Lung (tissue), 12 donors: Measurements from ENCODE around the gene NBL1. TPM values are rescaled to one million over a fixed set of nuclear protein-coding genes. Genes with fewer than 3 reads are reported as not detected.

Experiments used
- ATAC-seq: fragments of 200-7000 bp; cut with Tn5 transposase; one replicate; pipeline ENCODE4 v1.9.1; 2020; ENCODE audit warnings: moderate number of reproducible peaks; ENCODE audit not compliant: insufficient read depth, low FRiP score
- DNase-seq, 3 donors: peaks; one replicate each; pipeline ENCODE4 v3.0.0-alpha.2; 2013 to 2017
- H3K27ac ChIP-seq, 2 donors: one replicate each; pipeline ENCODE4 v1.5.1; 2013; ENCODE audit warnings: mild to moderate bottlenecking in 2 of 2, moderate library complexity in 2 of 2, control low read depth in 1 of 2, inconsistent platforms in 1 of 2, low read depth in 1 of 2, low read length in 1 of 2
- H3K27me3 ChIP-seq, 3 donors: one replicate each; pipeline ENCODE4 v1.5.1; 2013; ENCODE audit warnings: low read length in 2 of 3; ENCODE audit not compliant: control insufficient read depth in 3 of 3, insufficient read depth in 3 of 3
- H3K36me3 ChIP-seq, 4 donors: one replicate each; pipeline ENCODE4 v1.5.1; 2013; ENCODE audit warnings: low read length in 4 of 4, mild to moderate bottlenecking in 1 of 4, moderate library complexity in 1 of 4; ENCODE audit not compliant: control insufficient read depth in 4 of 4, insufficient read depth in 4 of 4
- H3K4me1 ChIP-seq, 5 donors: one replicate each; pipeline ENCODE4 v1.5.1; 2013; ENCODE audit warnings: low read length in 5 of 5, mild to moderate bottlenecking in 2 of 5, moderate library complexity in 1 of 5; ENCODE audit not compliant: control insufficient read depth in 5 of 5, insufficient read depth in 5 of 5
- H3K4me3 ChIP-seq: one replicate; pipeline ENCODE4 v1.5.1; 2013; ENCODE audit warnings: mild to moderate bottlenecking, control low read depth, moderate library complexity
- H3K9ac ChIP-seq, 2 donors: one replicate each; pipeline ENCODE4 v1.5.1; 2013; ENCODE audit warnings: low read length in 2 of 2, control low read depth in 1 of 2; ENCODE audit not compliant: insufficient read depth in 1 of 2
- H3K9me3 ChIP-seq, 4 donors: one replicate each; pipeline ENCODE4 v1.5.1; 2013; ENCODE audit warnings: low read length in 3 of 4, mild to moderate bottlenecking in 1 of 4, moderate library complexity in 1 of 4; ENCODE audit not compliant: control insufficient read depth in 4 of 4, insufficient read depth in 3 of 4
- CTCF ChIP-seq: IDR thresholded peaks from 2 replicates; pipeline ENCODE4 v1.5.1; 2012; ENCODE audit warnings: mild to moderate bottlenecking; ENCODE audit errors: control extremely low read depth, extremely low read depth
- WGBS, 2 donors: extraction: QIAGEN DNeasy Blood & Tissue Kit; methylation state at CpG; one replicate each; pipeline ENCODE4 v1.1.7; 2013; 5-methylcytosine and 5-hydroxymethylcytosine counted together
- polyA plus RNA-seq, 2 donors: library from polyadenylated mRNA; stranded (reverse); fragments of 200-250 nt; gene quantifications; one replicate each; pipeline ENCODE4 v1.2.1, GENCODE V29; 2013
- total RNA-seq, 2 donors: library from RNA; depleted of rRNA in 1 of 2; stranded (reverse); fragments of >200 nt in 1 of 2; gene quantifications; one replicate each; pipeline ENCODE4 v1.2.1, GENCODE V29; 2014 to 2021
- donor health status: control.
- donor health status: control.
- donor health status: Bipolar disorder and iron deficiency.
- donor health status: healthy.
- donor health status: DM: yes; HTN: yes; CAD: no.

Gene NBL1
- total and polyA plus RNA-seq, 4 donors, result 48.0 to 133 (median 104) TPM

GRCh38 chr1:19684677-19685076 lies 40.6 kb downstream of the NBL1 start:
- H3K4me3 ChIP-seq, result no peak overlapping the region
- H3K27me3 ChIP-seq, result no peaks in the 10 kb centered on the region
- H3K36me3 ChIP-seq, result peaks cover 0 to 6% (median 0%) of the 10 kb centered on the region in 4 donors
- H3K4me1 ChIP-seq, result no peaks in the 10 kb centered on the region
- TF ChIP-seq CTCF, result no peak
- H3K27ac ChIP-seq, result no peak overlapping the region
- H3K9me3 ChIP-seq, result peaks cover 0 to 13% (median 2%) of the 10 kb centered on the region in 4 donors
- H3K9ac ChIP-seq, result no peak overlapping the region
- DNase-seq (no peak), ATAC-seq (no peak)
- 90 to 91% methylated on average over 2 of the region's 2 CpGs for WGBS, 2 donors

GRCh38 chr1:19685994-19686393 lies 41.9 kb downstream of the NBL1 start:
- no peak overlapping the region for H3K4me3 ChIP-seq
- 85 to 88% methylated on average over 9 of the region's 9 CpGs for WGBS, 2 donors
- no peak overlapping the region for H3K9ac ChIP-seq
- H3K36me3 ChIP-seq, result peaks cover 0 to 10% (median 0%) of the 10 kb centered on the region in 4 donors
- no peaks in the 10 kb centered on the region for H3K4me1 ChIP-seq
- H3K9me3 ChIP-seq, result peaks cover 0 to 16% (median 2%) of the 10 kb centered on the region in 4 donors
- H3K27ac ChIP-seq, result no peak overlapping the region
- no peak for ATAC-seq
- DNase-seq, result no peak
- TF ChIP-seq CTCF, result no peak
- H3K27me3 ChIP-seq, result no peaks in the 10 kb centered on the region

DNA sequence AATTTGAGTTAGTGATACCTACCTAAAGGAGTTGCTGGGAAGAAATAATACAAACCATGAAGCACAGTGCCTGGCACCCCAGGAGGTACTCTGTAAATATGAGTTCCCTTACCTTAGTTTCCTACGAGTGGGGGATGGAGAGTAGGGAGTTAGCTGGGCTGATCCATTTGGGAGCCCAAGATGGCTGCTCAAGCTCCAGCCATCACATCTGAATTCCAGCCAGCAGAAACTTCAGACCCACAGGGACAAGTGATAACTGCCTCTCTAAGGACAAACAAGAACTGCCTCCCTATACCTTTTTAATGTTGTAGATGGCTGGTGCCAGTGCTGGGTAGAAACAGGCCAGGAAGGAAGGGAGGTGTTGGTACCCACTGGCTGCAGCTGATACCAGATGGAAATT lies 43.3 kb downstream of the NBL1 start:
- no peak for ATAC-seq
- H3K27me3 ChIP-seq, result no peaks in the 10 kb centered on the region
- 96 to 98% methylated on average over 1 of the region's 1 CpG for WGBS, 2 donors
- H3K36me3 ChIP-seq, result peaks cover 0 to 15% (median 0%) of the 10 kb centered on the region in 4 donors
- TF ChIP-seq CTCF, result no peak
- peaks cover 0 to 16% (median 2%) of the 10 kb centered on the region in 4 donors for H3K9me3 ChIP-seq
- H3K27ac ChIP-seq, result no peak overlapping the region
- DNase-seq, result no peak
- H3K4me3 ChIP-seq, result no peak overlapping the region
- H3K9ac ChIP-seq, result no peak overlapping the region
- H3K4me1 ChIP-seq, result no peaks in the 10 kb centered on the region
